Calu3 (cell line): ENCODE data around the gene GRAMD2B. TPM values are rescaled to one million over a fixed set of nuclear protein-coding genes. Genes with fewer than 3 reads are reported as not detected.

Experiments used
- BruUV-seq: library from RNA; stranded (reverse); fragments of 400-500 nt; replicated peaks from 2 replicates; lab custom pipeline; 2021; lab: Mats Ljungman, UMichigan
- CTCF ChIA-PET: fragments of 300-600 bp; sonication (Branson Sonifier 250); formaldehyde crosslinking; loops from one replicate; lab custom pipeline; 2022; ENCODE audit warnings: antibody characterized with exemption; lab: Charles Lee
- DNase-seq: peaks from one replicate; pipeline ENCODE4 v3.0.0; 2022
- H3K27ac Mint-ChIP-seq: one replicate; pipeline ENCODE4 v1.8.0; 2022; ENCODE audit warnings: mixed read lengths; ENCODE audit not compliant: unreplicated experiment
- H3K27me3 Mint-ChIP-seq: one replicate; pipeline ENCODE4 v1.8.0; 2022; ENCODE audit warnings: mixed read lengths; ENCODE audit not compliant: unreplicated experiment
- H3K36me3 Mint-ChIP-seq: one replicate; pipeline ENCODE4 v1.8.0; 2022; ENCODE audit warnings: mild to moderate bottlenecking, moderate library complexity, mixed read lengths; ENCODE audit not compliant: insufficient read depth, unreplicated experiment
- H3K4me1 Mint-ChIP-seq: one replicate; pipeline ENCODE4 v1.8.0; 2022; ENCODE audit warnings: mild to moderate bottlenecking, low read depth, mixed read lengths; ENCODE audit not compliant: unreplicated experiment
- H3K4me3 Mint-ChIP-seq: one replicate; pipeline ENCODE4 v1.8.0; 2022; ENCODE audit warnings: mild to moderate bottlenecking, low read depth, moderate library complexity, mixed read lengths; ENCODE audit not compliant: unreplicated experiment
- H3K9me3 Mint-ChIP-seq: one replicate; pipeline ENCODE4 v1.8.0; 2022; ENCODE audit warnings: low read depth, mixed read lengths; ENCODE audit not compliant: unreplicated experiment
- intact Hi-C: fragments of 100-400 bp; cut with micrococcal nuclease; formaldehyde crosslinking; loops from one replicate; pipeline ENCODE4 v1.10.0; 2022; ENCODE audit not compliant: unreplicated experiment
- total RNA-seq: library from RNA; stranded (reverse); gene quantifications from 2 replicates; pipeline ENCODE4 v1.2.3, GENCODE V29; 2022
- TF ChIP-seq, protein P1 (sequence below): fragments of 200-600 bp; IDR thresholded peaks from one replicate; pipeline ENCODE4 v1.8.0; 2022; ENCODE audit warnings: antibody characterized with exemption; ENCODE audit not compliant: unreplicated experiment

GRAMD2B gene
- total RNA-seq, 1 experiment from 2014 or later, result 23.0 TPM

- BruUV-seq, result no TSS peak
- CTCF ChIA-PET, result interaction anchor here (1.5 kb wide), 1 partner anchor 164 kb away, joined by 5 read pairs; no protein-coding TSS in a partner anchor
- Mint-ChIP-seq H3K4me3 (no peak overlapping the region), H3K9me3 (no peaks in the 10 kb centered on the region), H3K27me3 (no peaks in the 10 kb centered on the region), H3K27ac (no peak overlapping the region), H3K36me3 (no peaks in the 10 kb centered on the region), H3K4me1 (no peaks in the 10 kb centered on the region)
- TF ChIP-seq, protein P1, sequence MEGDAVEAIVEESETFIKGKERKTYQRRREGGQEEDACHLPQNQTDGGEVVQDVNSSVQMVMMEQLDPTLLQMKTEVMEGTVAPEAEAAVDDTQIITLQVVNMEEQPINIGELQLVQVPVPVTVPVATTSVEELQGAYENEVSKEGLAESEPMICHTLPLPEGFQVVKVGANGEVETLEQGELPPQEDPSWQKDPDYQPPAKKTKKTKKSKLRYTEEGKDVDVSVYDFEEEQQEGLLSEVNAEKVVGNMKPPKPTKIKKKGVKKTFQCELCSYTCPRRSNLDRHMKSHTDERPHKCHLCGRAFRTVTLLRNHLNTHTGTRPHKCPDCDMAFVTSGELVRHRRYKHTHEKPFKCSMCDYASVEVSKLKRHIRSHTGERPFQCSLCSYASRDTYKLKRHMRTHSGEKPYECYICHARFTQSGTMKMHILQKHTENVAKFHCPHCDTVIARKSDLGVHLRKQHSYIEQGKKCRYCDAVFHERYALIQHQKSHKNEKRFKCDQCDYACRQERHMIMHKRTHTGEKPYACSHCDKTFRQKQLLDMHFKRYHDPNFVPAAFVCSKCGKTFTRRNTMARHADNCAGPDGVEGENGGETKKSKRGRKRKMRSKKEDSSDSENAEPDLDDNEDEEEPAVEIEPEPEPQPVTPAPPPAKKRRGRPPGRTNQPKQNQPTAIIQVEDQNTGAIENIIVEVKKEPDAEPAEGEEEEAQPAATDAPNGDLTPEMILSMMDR, result no peak
- no peak for DNase-seq
- intact Hi-C loops, result no loop called here
Measured at GRCh38 chr5:126534553-126534952, 111.3 kb downstream of the GRAMD2B start.

DNA sequence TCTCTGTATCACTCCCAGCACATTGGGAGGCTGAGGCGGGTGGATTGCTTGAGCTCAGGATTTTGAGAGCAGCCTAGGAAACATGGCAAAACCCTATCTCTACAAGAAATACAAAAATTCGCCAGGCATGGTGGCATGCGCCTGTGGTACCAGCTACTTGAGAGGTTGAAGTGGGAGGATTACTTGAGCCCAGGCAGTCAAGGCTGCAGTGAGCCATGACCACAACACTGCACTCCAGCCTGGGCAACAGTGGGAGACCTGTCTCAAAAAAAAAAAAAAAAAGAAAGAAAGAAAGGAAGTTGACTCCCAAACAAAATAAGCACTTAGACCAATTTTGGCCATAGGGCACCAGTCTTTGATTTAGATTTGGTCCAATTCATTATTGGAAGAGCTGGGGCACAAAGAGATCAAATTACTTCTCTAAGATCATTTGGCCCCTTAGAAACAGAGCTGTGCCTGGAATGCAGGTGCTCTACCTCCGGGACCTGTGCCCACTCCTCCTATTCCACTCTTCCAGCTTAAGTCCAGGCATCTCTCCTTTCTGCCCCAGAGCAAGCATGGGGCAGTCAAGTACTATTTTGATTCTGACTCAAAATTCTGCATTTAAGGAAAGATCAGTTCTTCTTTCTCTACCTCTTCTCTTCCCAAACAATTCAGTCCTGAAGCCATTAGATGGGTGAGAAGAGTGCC lies 112.8 kb downstream of the GRAMD2B start:
- Mint-ChIP-seq H3K27ac (no peak overlapping the region), H3K4me1 (no peaks in the 10 kb centered on the region), H3K9me3 (no peaks in the 10 kb centered on the region), H3K36me3 (no peaks in the 10 kb centered on the region), H3K4me3 (no peak overlapping the region), H3K27me3 (no peaks in the 10 kb centered on the region)
- TF ChIP-seq, protein P1, result no peak
- intact Hi-C loops, result loop anchor here (5.0 kb wide), 2 partner anchors 34 to 114 kb away; partner anchors contain the start of gene GRAMD2B
- BruUV-seq, result no TSS peak
- CTCF ChIA-PET, result interaction anchor here (0.6 to 0.7 kb wide), 3 partner anchors 78 to 839 kb away, joined by 3 to 4 read pairs (median 3); no protein-coding TSS in a partner anchor
- DNase-seq, result no peak

GRCh38 chr5:126536874-126537273 lies 113.7 kb downstream of the GRAMD2B start:
- intact Hi-C loops, result loop anchor here (5.0 kb wide), 2 partner anchors 35 to 115 kb away; partner anchors contain the start of gene GRAMD2B
- Mint-ChIP-seq H3K27me3 (no peaks in the 10 kb centered on the region), H3K4me3 (no peak overlapping the region), H3K9me3 (no peaks in the 10 kb centered on the region), H3K27ac (no peak overlapping the region), H3K36me3 (no peaks in the 10 kb centered on the region), H3K4me1 (no peaks in the 10 kb centered on the region)
- no peak for DNase-seq
- CTCF ChIA-PET, result interaction anchor here (0.5 kb wide), 1 partner anchor 58 kb away, joined by 3 read pairs; no protein-coding TSS in a partner anchor
- BruUV-seq, result no TSS peak
- TF ChIP-seq, protein P1, result no peak

DNA sequence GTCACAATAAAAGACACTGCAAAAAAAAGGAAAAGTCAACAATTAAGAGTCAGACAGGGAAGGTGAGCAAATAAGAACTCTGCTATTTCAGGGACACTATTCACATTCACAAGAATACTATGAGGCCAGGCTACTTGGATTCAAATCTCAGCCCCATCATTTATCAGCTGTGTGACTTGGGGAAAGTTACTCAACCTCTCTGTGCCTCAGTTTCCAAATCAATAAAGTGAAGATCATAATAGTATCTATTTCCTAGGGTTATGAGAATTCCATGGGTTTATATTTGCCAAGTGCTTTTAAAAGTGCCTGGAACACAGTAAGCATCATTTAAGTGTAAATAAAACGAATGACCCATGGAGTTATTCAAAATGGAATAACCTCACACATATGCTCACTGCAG lies 115.4 kb downstream of the GRAMD2B start:
- TF ChIP-seq, protein P1, result no peak
- H3K27ac Mint-ChIP-seq, result peak overlapping the region; percentile 23
- BruUV-seq, result no TSS peak
- CTCF ChIA-PET, result interaction anchor here (0.6 to 1.6 kb wide), 16 partner anchors 22 to 1190 kb away, joined by 3 to 17 read pairs (median 4); no protein-coding TSS in a partner anchor
- H3K9me3 Mint-ChIP-seq, result no peaks in the 10 kb centered on the region
- no peak overlapping the region for H3K4me3 Mint-ChIP-seq
- no peaks in the 10 kb centered on the region for H3K36me3 Mint-ChIP-seq
- intact Hi-C loops, result loop anchor here (5.0 kb wide), 2 partner anchors 36 to 116 kb away; partner anchors contain the start of gene GRAMD2B
- DNase-seq, result no peak
- no peaks in the 10 kb centered on the region for H3K27me3 Mint-ChIP-seq
- no peaks in the 10 kb centered on the region for H3K4me1 Mint-ChIP-seq
